MCF 10A (cell line): ENCODE data around the gene CNP. TPM values are rescaled to one million over a fixed set of nuclear protein-coding genes. Genes with fewer than 3 reads are reported as not detected.
A peak's percentile ranks its signal among the peaks of the same experiment; 100 is the strongest.

Source experiments
- BruUV-seq: library from RNA; stranded (reverse); fragments of 400-500 nt; replicated peaks from 2 replicates; lab custom pipeline; 2021; lab: Mats Ljungman, UMichigan
- CTCF ChIA-PET: fragments of 300-600 bp; sonication (Branson Sonifier 250); formaldehyde crosslinking; extraction: SDS; loops from one replicate; lab custom pipeline; 2021; ENCODE audit warnings: antibody characterized with exemption, inconsistent platforms; lab: Yijun Ruan, JAX
- POLR2A ChIA-PET: fragments of 300-600, 350-650 bp; sonication (Branson Sonifier 250); formaldehyde crosslinking; extraction: SDS; loops from one replicate; lab custom pipeline; 2020; ENCODE audit warnings: antibody characterized with exemption, inconsistent platforms; lab: Yijun Ruan, JAX
- DNase-seq: peaks from one replicate; pipeline ENCODE4 v3.0.0-alpha.2; 2018; ENCODE audit not compliant: unreplicated experiment
- H3K27ac Mint-ChIP-seq: one replicate; pipeline ENCODE4 v1.8.0; 2022; ENCODE audit warnings: mild to moderate bottlenecking, low read depth, mixed read lengths; ENCODE audit not compliant: unreplicated experiment
- H3K27me3 Mint-ChIP-seq: one replicate; pipeline ENCODE4 v1.8.0; 2022; ENCODE audit warnings: mixed read lengths; ENCODE audit not compliant: insufficient read depth, unreplicated experiment
- H3K36me3 Mint-ChIP-seq: one replicate; pipeline ENCODE4 v1.8.0; 2022; ENCODE audit warnings: mild to moderate bottlenecking, moderate library complexity, mixed read lengths; ENCODE audit not compliant: insufficient read depth, unreplicated experiment
- H3K4me1 Mint-ChIP-seq: one replicate; pipeline ENCODE4 v1.8.0; 2022; ENCODE audit warnings: mixed read lengths; ENCODE audit not compliant: insufficient read depth, unreplicated experiment
- H3K4me3 Mint-ChIP-seq: one replicate; pipeline ENCODE4 v1.8.0; 2022; ENCODE audit warnings: mild to moderate bottlenecking, moderate library complexity, mixed read lengths; ENCODE audit not compliant: unreplicated experiment
- H3K9me3 Mint-ChIP-seq: one replicate; pipeline ENCODE4 v1.8.0; 2022; ENCODE audit warnings: mixed read lengths; ENCODE audit not compliant: unreplicated experiment
- intact Hi-C: fragments of 100-400 bp; cut with micrococcal nuclease; formaldehyde crosslinking; loops from 2 replicates; pipeline ENCODE4 v1.14.1; 2022
- total RNA-seq: library from RNA; stranded (reverse); gene quantifications from 2 replicates; pipeline ENCODE4 v1.2.3, GENCODE V29; 2022
- TF ChIP-seq, protein P1 (sequence below): fragments of 200-600 bp; IDR thresholded peaks from one replicate; pipeline ENCODE4 v1.8.0; 2022; ENCODE audit warnings: antibody characterized with exemption, mild to moderate bottlenecking; ENCODE audit not compliant: unreplicated experiment

Gene CNP
- total RNA-seq, 1 experiment from 2014 or later, result 46.2 TPM

- intact Hi-C loops, result no loop called here
- H3K4me1 Mint-ChIP-seq, result peaks cover 6% of the 10 kb centered on the region
- ChIA-PET POLR2A (interaction anchor here (0.7 to 1.4 kb wide), 4 partner anchors 9 to 108 kb away, joined by 3 to 7 read pairs (median 4); partner anchors contain the start of gene DNAJC7), CTCF (no interaction called here)
- no peak overlapping the region for H3K4me3 Mint-ChIP-seq
- peaks cover 88% of the 10 kb centered on the region for H3K36me3 Mint-ChIP-seq
- TF ChIP-seq, protein P1, sequence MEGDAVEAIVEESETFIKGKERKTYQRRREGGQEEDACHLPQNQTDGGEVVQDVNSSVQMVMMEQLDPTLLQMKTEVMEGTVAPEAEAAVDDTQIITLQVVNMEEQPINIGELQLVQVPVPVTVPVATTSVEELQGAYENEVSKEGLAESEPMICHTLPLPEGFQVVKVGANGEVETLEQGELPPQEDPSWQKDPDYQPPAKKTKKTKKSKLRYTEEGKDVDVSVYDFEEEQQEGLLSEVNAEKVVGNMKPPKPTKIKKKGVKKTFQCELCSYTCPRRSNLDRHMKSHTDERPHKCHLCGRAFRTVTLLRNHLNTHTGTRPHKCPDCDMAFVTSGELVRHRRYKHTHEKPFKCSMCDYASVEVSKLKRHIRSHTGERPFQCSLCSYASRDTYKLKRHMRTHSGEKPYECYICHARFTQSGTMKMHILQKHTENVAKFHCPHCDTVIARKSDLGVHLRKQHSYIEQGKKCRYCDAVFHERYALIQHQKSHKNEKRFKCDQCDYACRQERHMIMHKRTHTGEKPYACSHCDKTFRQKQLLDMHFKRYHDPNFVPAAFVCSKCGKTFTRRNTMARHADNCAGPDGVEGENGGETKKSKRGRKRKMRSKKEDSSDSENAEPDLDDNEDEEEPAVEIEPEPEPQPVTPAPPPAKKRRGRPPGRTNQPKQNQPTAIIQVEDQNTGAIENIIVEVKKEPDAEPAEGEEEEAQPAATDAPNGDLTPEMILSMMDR, result no peak
- no peak for DNase-seq
- H3K9me3 Mint-ChIP-seq, result no peaks in the 10 kb centered on the region
- H3K27me3 Mint-ChIP-seq, result no peaks in the 10 kb centered on the region
- no peak overlapping the region for H3K27ac Mint-ChIP-seq
- no TSS peak for BruUV-seq
Observed at GRCh38 chr17:41973408-41973811, 6.8 kb downstream of the CNP start.

DNA sequence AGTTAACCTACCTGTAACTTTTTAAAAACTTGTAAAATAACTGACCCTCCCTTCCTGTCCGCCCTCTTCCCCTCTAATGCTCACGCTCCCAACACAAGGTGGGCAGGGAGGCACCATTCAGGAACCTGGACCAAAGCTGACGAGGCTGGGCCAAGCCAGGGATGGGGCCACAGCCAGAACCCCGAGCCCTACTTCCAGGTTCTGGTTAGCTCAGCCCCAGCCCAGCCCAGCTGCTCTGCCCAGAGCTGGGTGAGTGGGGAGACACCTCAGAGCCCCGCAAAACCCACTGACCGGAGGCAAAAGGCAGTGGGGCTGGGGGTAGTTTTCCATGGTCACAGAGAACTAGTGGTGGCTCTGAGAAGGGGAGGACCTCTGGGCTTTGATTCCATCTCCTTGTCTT is 7.4 kb downstream of the CNP start:
- Mint-ChIP-seq H3K4me1 (peaks cover under 1% of the 10 kb centered on the region), H3K27ac (peak overlapping the region; percentile 35), H3K9me3 (no peaks in the 10 kb centered on the region), H3K27me3 (no peaks in the 10 kb centered on the region), H3K36me3 (peaks cover 89% of the 10 kb centered on the region), H3K4me3 (no peak overlapping the region)
- ChIA-PET POLR2A (interaction anchor here (0.7 to 4.0 kb wide), 5 partner anchors 7 to 109 kb away, joined by 3 to 22 read pairs (median 7); partner anchors contain the start of genes CNP and KLHL11), CTCF (interaction anchor here (0.6 kb wide), 1 partner anchor 189 kb away, joined by 3 read pairs; no protein-coding TSS in a partner anchor)
- no TSS peak for BruUV-seq
- TF ChIP-seq, protein P1, result no peak
- DNase-seq, result no peak
- intact Hi-C loops, result no loop called here

GRCh38 chr17:41974658-41975057 is 8.1 kb downstream of the CNP start:
- Mint-ChIP-seq H3K9me3 (no peaks in the 10 kb centered on the region), H3K27me3 (no peaks in the 10 kb centered on the region), H3K4me3 (no peak overlapping the region), H3K36me3 (peaks cover 89% of the 10 kb centered on the region), H3K4me1 (no peaks in the 10 kb centered on the region), H3K27ac (no peak overlapping the region)
- DNase-seq, result no peak
- TF ChIP-seq, protein P1, result no peak
- POLR2A ChIA-PET, result interaction anchor here (0.6 to 4.0 kb wide), 5 partner anchors 8 to 110 kb away, joined by 3 to 22 read pairs (median 7); partner anchors contain the start of genes ACLY, CNP and KLHL11
- TSS peak; percentile 29 for BruUV-seq
- intact Hi-C loops, result no loop called here
- CTCF ChIA-PET, result interaction anchor here (0.6 kb wide), 2 partner anchors 48 to 189 kb away, joined by 3 read pairs; no protein-coding TSS in a partner anchor

DNA sequence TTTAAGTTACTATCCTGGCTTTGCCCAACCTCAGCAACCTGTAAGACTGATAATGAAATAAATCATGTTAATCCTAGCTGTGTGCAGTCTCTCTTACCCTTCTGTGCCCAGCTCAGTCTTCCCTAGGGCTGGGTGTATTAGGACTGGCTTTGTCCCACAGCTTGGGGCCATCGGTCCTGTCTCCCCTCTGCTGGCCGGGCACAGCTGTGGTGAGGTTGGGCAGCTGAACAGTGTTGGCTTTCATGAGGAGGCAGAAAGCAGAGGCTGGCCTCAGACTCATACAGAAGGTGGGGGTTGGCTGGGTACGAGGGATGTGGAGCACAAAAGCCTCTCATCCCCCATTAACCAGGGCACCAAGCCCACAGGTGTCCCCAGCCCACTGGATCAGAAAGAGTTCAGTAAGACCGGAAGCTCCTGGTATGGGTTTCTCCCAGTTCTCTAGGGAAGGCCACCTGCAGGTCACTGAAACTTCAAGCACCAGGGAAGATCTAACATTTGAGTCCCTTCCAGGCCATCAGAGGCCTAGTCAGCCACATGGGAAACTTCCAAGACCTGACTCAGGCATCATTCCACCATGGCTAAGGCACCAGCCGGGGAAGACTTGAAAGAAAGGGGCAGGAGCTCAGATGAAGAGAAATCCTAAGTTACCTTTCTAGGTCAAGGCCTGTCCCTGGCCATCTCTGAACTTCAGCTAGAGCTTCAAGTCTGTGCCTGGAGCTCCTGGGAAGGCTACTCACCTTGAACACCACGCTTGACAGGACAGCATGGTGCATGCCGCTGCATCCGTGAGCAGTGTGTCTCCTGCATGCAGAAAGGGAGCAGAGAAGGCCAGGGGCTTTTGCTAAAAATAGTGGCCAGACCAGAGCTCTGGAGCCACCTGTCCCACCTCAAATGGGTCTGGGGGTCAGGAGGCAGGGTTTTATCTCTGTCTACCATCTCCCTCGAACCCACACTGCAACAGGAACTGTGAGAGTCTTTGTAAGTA is 8.8 kb downstream of the CNP start:
- ChIA-PET CTCF (interaction anchor here (0.6 kb wide), 2 partner anchors 34 to 48 kb away, joined by 3 read pairs; no protein-coding TSS in a partner anchor), POLR2A (interaction anchor here (0.6 to 4.0 kb wide), 4 partner anchors 9 to 57 kb away, joined by 3 to 22 read pairs (median 6); partner anchors contain the start of genes ACLY and CNP)
- no peaks in the 10 kb centered on the region for H3K4me1 Mint-ChIP-seq
- peaks cover 94% of the 10 kb centered on the region for H3K36me3 Mint-ChIP-seq
- no TSS peak for BruUV-seq
- no peak overlapping the region for H3K27ac Mint-ChIP-seq
- no peaks in the 10 kb centered on the region for H3K9me3 Mint-ChIP-seq
- H3K4me3 Mint-ChIP-seq, result no peak overlapping the region
- H3K27me3 Mint-ChIP-seq, result no peaks in the 10 kb centered on the region
- TF ChIP-seq, protein P1, result no peak
- intact Hi-C loops, result no loop called here
- no peak for DNase-seq
